OCI-LY3 (cell line): ENCODE measurements around the gene SNX24.

Source experiments
- EZH2phosphoT487 ChIP-seq: fragments of 200-600 bp; shearing (Covaris generic); IDR thresholded peaks from 2 replicates; pipeline ENCODE4 v1.6.1; 2018; ENCODE audit warnings: antibody characterized with exemption, mixed run types, low read depth
- TF ChIP-seq, protein P1 (sequence below): fragments of 200-600, 300-600 bp; sonication (generic); IDR thresholded peaks from 2 replicates; pipeline ENCODE4 v1.5.1; 2014; ENCODE audit warnings: antibody characterized with exemption, low read length, low read depth

DNA sequence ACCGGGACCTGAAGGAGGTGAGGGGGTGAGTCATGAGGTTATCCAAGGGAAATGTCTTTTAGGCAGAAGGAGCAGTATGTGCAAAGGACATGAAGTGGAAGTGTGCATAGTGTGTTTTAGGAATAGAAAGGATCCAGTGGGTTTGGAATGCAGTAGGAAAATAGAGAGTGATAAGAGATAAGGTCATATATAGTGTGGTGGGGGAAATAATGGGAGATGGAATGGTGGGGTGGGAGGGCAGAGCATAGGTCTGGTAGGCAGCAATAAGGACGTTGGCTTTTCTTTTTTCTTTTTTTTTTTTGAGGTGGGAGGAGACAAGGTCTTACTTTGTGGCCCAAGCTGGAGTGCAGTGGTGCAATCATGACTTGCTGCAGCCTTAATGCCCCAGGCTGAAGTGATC is 17.8 kb downstream of the SNX24 start:
- TF ChIP-seq, protein P1, sequence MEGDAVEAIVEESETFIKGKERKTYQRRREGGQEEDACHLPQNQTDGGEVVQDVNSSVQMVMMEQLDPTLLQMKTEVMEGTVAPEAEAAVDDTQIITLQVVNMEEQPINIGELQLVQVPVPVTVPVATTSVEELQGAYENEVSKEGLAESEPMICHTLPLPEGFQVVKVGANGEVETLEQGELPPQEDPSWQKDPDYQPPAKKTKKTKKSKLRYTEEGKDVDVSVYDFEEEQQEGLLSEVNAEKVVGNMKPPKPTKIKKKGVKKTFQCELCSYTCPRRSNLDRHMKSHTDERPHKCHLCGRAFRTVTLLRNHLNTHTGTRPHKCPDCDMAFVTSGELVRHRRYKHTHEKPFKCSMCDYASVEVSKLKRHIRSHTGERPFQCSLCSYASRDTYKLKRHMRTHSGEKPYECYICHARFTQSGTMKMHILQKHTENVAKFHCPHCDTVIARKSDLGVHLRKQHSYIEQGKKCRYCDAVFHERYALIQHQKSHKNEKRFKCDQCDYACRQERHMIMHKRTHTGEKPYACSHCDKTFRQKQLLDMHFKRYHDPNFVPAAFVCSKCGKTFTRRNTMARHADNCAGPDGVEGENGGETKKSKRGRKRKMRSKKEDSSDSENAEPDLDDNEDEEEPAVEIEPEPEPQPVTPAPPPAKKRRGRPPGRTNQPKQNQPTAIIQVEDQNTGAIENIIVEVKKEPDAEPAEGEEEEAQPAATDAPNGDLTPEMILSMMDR, result no peak
- no peak for TF ChIP-seq EZH2phosphoT487
